ENCODE results near the gene MPP2.
A peak's percentile ranks its signal among the peaks of the same experiment; 100 is the strongest.
"Not testable (repeated sequence)": the region's sequence is repeated elsewhere in the genome, so short reads cannot be mapped to it uniquely, and the experiment has no call there.

Gene MPP2

DNA sequence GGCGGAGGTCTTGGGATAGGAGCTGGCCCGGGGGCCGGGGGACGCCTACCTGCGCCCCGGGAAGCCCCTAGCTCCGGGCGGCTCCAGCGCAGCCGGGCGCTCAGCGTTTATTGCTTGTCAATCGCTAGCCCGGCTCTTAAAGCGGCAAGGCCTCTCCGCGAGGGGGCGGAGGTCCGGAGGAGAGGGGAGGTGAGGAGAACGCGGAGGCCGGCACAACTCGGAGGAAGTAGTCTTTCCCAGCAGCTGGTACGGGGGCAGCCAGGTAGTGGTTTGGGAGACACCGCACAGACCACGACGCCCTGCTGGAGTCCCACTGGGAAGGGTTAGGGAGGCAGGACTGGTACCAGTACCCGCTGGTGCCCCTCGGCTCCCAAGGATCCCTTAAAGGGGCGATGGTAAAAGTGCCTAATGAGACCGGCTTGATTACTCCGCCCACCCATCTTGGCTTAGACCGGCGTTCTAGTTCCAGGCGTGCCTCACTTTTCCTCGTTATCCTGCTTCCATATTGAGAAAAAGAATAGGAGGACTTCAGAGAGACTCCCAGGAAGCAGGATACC lies at the start of gene MPP2:
Gene MPP2, minus strand, starts transcription at position 112 of the 557 bp plus-strand sequence. CDS start 3,076 bp downstream, outside the sequence.
- DNase-seq (ENCODE audit: low spot score): peak; percentile 87

GRCh38 chr17:43956222-43956621 lies 48.9 kb upstream of the MPP2 start:
- DNase-seq (ENCODE audit: low spot score): no peak

- DNase-seq (ENCODE audit: low spot score): no peak
Measured at GRCh38 chr17:43953746-43954145, 46.4 kb upstream of the MPP2 start, which contains the start of gene PYY. PYY (minus strand) TSS chr17:43953940; CDS start chr17:43953483, 457 bp downstream.

DNA sequence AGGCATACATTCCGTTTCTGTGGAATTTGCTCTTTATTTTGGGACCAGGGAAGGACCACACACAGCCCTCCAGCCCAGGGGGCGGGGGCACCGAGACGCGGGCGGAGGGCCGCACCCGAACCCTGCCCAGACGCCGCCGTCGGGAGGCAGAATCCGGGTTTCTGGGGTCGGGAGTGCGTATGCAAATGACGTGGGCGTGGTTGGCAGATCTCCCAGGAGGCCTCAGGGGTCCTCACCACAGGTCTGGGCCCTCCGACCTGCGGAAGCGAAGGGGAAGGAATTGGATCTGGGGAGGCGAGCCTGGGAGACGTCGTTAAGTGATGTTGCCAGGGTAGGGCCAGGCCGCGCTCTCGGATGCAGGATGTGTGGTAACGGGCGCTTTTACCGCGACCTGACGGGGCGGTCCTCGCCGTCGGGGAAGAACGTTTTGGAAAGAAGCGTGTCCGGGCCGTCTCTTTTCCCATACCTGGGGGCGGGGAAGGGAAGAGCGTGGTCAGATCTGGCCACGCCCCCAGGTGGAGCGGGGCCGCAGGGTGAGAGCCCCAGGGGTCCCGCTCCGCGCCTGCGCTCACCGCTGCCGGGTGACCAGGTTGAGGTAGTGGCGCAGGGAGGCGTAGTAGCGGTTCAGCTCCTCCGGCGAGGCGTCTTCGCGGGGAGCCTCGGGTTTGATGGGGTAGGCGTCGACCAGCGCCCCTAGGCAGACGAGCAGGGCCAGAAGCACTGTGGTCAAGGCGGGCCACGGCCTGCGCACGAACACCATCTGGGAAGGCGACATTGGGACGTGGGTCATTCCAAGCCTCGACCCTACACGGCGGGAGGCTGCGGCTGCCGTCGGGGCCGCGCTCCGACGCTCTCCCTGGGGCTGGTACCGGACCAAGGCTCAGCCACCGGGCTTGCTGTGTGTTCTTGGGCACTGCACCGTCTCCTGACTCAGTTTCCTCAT lies 45.7 kb upstream of the MPP2 start:
- DNase-seq (ENCODE audit: low spot score): no peak

GRCh38 chr17:43952351-43952723 lies 45.0 kb upstream of the MPP2 start:
- DNase-seq (ENCODE audit: low spot score): no peak

GRCh38 chr17:43951750-43952149 lies 44.4 kb upstream of the MPP2 start:
- DNase-seq (ENCODE audit: low spot score): no peak

DNA sequence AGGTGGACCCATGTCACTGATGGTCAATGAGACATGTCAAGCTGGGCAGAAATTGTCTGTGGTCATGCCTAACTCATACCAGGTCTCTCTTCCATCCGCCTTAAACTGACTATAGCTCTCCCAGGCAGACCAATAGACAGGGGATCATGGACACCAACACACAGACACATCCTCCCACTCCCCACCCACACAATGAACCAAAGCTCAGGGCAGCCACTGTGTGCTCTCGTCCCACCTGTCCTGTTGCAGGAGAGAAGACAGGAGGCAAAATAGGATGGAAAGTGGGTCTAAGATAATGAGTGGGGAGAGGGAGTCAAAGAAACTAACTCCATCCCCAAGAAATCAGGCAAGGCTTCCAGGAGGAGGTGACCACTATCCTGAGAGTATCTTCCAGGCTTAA lies 43.2 kb upstream of the MPP2 start:
- no peak for DNase-seq (ENCODE audit: low spot score)

- DNase-seq (ENCODE audit: low spot score): no peak
Measured at GRCh38 chr17:43949781-43950180, 42.4 kb upstream of the MPP2 start.

GRCh38 chr17:43946781-43947180 lies 39.4 kb upstream of the MPP2 start:
- no peak for DNase-seq (ENCODE audit: low spot score)

- DNase-seq (ENCODE audit: low spot score): no peak
Measured at GRCh38 chr17:43945074-43945829, 37.9 kb upstream of the MPP2 start.

GRCh38 chr17:43942051-43942685 lies 34.8 kb upstream of the MPP2 start, which contains the start of gene PPY:
PPY (minus strand) TSS chr17:43942476; CDS start chr17:43941654, 822 bp downstream.
- DNase-seq (ENCODE audit: low spot score): no peak

- no peak for DNase-seq (ENCODE audit: low spot score)
Measured at GRCh38 chr17:43940630-43941029, 33.3 kb upstream of the MPP2 start.

GRCh38 chr17:43939886-43940285 lies 32.5 kb upstream of the MPP2 start:
- no peak for DNase-seq (ENCODE audit: low spot score)

GRCh38 chr17:43939452-43939851 lies 32.1 kb upstream of the MPP2 start:
- not testable (repeated sequence) for DNase-seq (ENCODE audit: low spot score)

GRCh38 chr17:43938838-43939182 lies 31.5 kb upstream of the MPP2 start:
- no peak for DNase-seq (ENCODE audit: low spot score)

- DNase-seq (ENCODE audit: low spot score): no peak
Measured at GRCh38 chr17:43936434-43936833, 29.1 kb upstream of the MPP2 start.

- DNase-seq (ENCODE audit: low spot score): no peak
Measured at GRCh38 chr17:43935926-43936261, 28.6 kb upstream of the MPP2 start.

DNA sequence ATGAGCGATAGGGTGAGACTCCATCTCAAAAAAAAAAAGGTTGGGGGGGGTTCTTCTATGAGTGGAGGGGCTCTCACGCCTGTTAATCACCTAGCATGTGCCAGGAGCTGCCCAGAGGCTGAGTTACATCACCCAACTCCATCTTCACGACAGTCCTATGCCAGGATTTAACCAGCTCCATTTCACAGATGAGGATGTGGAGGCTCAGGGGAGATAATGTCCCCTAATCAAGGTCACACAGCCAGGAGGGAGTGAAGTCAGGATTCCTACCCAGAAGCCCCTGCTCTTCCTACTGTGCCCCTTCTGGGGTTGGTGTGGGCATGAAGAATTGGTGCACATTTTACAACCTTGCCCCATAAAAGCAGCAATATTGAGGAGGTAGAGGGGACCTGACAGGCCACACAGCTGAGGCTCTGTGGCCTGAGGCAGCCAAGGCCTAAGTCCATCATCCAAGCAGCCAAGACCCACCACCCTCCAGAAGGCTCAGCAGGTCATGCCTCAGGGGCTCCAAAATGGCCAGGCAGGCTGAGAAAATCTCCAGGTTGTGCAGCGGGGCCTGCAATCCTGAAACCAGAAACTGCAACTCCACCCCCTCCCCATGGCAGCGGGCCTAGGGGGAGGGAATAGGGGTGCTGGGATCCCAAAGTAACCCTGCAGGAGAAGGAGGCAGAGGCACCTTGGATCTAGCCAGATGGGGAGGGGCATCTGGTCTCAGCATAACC lies 28.0 kb upstream of the MPP2 start:
- DNase-seq (ENCODE audit: low spot score): no peak

DNA sequence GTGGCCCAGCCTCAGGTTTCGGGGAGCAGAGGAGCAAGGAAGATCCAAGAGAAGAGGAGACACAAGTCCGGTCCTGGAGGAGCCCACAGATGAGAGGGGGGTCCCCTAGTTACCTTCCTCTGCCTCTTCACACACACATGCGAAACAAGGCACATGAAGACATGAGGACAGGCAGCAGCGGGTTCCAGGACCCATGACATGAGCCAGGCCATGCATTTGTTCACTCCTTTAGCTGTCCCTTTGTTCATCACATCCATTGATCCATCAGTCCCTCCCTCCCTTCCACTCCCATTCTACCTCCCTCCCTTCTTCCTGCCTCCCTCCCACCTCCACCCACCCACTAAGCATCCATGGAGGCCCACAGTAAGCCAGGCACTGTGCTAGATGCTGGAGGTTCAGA lies 25.6 kb upstream of the MPP2 start:
- DNase-seq (ENCODE audit: low spot score): no peak

- DNase-seq (ENCODE audit: low spot score): no peak
Measured at GRCh38 chr17:43932357-43932756, 25.0 kb upstream of the MPP2 start.

DNA sequence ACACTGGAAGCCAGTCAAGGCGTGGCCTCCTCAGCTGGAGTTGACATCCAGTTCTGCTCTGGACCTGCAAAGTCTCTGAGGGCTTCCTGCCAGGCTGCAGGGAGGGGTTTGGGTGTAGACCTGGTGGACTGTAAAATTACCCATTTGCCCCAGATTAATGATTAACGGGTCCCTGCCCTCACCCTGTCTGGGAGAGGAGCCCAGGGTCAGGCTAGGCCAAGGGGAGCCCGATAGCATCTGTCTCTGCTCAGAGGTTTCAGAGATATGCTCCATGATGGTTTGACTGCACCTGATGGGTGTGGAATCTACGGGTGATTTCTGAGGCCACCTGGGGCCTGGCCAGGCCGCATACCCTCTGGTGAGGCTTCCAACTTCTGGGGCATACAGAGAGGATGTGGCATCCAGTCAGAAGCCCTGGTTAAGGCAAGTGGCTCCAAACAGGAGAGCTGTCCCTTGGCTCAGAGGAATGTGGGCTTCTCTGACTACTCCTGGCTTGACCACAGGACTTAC lies 23.8 kb upstream of the MPP2 start:
- no peak for DNase-seq (ENCODE audit: low spot score)

Measured in putamen (tissue), 1 donor.